Heart right ventricle (tissue), 16 donors: ENCODE data around the gene TCF12. TPM values are rescaled to one million over a fixed set of nuclear protein-coding genes. Genes with fewer than 3 reads are reported as not detected.

Source experiments
- ATAC-seq, 8 donors: fragments of 200-7000 bp; cut with Tn5 transposase; one replicate each; pipeline ENCODE4 v1.9.1; 2020; ENCODE audit warnings: mild to moderate bottlenecking in 8 of 8, moderate library complexity in 8 of 8, moderate number of reproducible peaks in 1 of 8
- DNase-seq, 2 donors: peaks; one replicate each; pipeline ENCODE4 v3.0.0-alpha.2; 2020
- H3K27ac ChIP-seq, 10 donors: fragments of 200-600 bp; sonication (generic) in 2 of 10; one replicate each; pipeline versions ENCODE4 v1.5.0 to v1.8.0; 2020 to 2022; ENCODE audit warnings: mild to moderate bottlenecking in 3 of 10
- H3K27me3 ChIP-seq, 7 donors: fragments of 200-600 bp; one replicate each; pipeline ENCODE4 v1.8.0; 2021 to 2022; ENCODE audit warnings: mild to moderate bottlenecking in 2 of 7
- H3K36me3 ChIP-seq, 9 donors: fragments of 200-600 bp; sonication (generic) in 1 of 9; one replicate each; pipeline versions ENCODE4 v1.5.0 to v1.8.0; 2020 to 2022; ENCODE audit warnings: mild to moderate bottlenecking in 2 of 9
- H3K4me1 ChIP-seq, 9 donors: fragments of 200-600 bp; sonication (generic) in 1 of 9; one replicate each; pipeline versions ENCODE4 v1.5.0 to v1.8.0; 2020 to 2022; ENCODE audit warnings: mild to moderate bottlenecking in 4 of 9
- H3K4me3 ChIP-seq, 10 donors: fragments of 200-600 bp; sonication (generic) in 2 of 10; one replicate each; pipeline versions ENCODE4 v1.5.0 to v1.8.0; 2020 to 2022; ENCODE audit warnings: mild to moderate bottlenecking in 7 of 10, moderate library complexity in 2 of 10
- H3K9me3 ChIP-seq, 11 donors: fragments of 200-600 bp in 10 of 11; sonication (generic) in 2 of 11; one replicate each; pipeline versions ENCODE4 v1.5.0 to v1.8.0; 2013 to 2022; ENCODE audit warnings: mild to moderate bottlenecking in 2 of 11, control low read depth in 1 of 11, moderate library complexity in 1 of 11
- WGBS, 2 donors: extraction: QIAGEN DNeasy Blood & Tissue Kit; methylation state at CpG; one replicate each; pipeline ENCODE4 v1.1.7; 2013; ENCODE audit warnings: inconsistent platforms in 1 of 2; 5-methylcytosine and 5-hydroxymethylcytosine counted together
- intact Hi-C, 10 donors: fragments of 100-400 bp; cut with DNase I; formaldehyde crosslinking; loops; one replicate each; pipeline versions ENCODE4 v1.11.1 to v1.14.2; 2022
- polyA plus RNA-seq, 2 donors: library from polyadenylated mRNA; stranded (reverse); fragments of 200-250 nt; gene quantifications; one replicate each; pipeline ENCODE4 v1.2.3, GENCODE V29; 2013
- total RNA-seq, 10 donors: library from RNA; stranded (reverse); fragmentation: NEBNext Ultra II Directional in 3 of 10; extraction: Animal tissue kit (Norgen Biotek cat#: 25700) in 3 of 10; gene quantifications; one replicate each; pipeline versions ENCODE4 v1.2.1 to v1.2.4, GENCODE V29; 2021 to 2023
- TF ChIP-seq, protein P1 (sequence below), 9 donors: fragments of 200-600 bp; sonication (generic) in 2 of 9; IDR thresholded peaks; one replicate each; pipeline versions ENCODE4 v1.5.0 to v1.8.0; 2021 to 2022; ENCODE audit warnings: antibody characterized with exemption in 9 of 9, mild to moderate bottlenecking in 5 of 9, moderate library complexity in 1 of 9
- donor health status: Arrhythmogenic right ventricular cardiomyopathy.
- donor health status: ischemic (EF 13 %, LVEDD 7.1; RV severe dilation, severe dysfunction).
- donor health status: healthy with polysubstance abuse.
- donor health status: DM: no; HTN: yes; CAD: no.
- donor health status: DM: no; HTN: no; CAD: no.
- donor health status: ischemic (EF 25% LVEDD 6.9; RV normal size, moderate dysfunction).
- donor health status: ischemic (EF 25% LVEDD 5.7; RV mildly dilated, moderate dysfunction).
- donor health status: healthy.
- donor health status: DM: yes; HTN: yes; CAD: no.
- donor health status: Ischemic cardiomyopathy.
- donor health status: ischemic (EF 35%, LVEDD 5.7; RV mildly dilated, moderate dysfunction).
- donor health status: nonischemic (EF 11% LVEDD 7.7; RV severe dilation, severe dysfunction).
- donor health status: DM: yes; HTN: yes; CAD: no.
- donor health status: PGD.
- donor health status: ischemic (EF 29% LVEDD 5.4; RV normal size, mild dysfunction).
- donor health status: nonischemic (EF 23%, LVEDD 6.1; RV moderate dilation, normal function).

The TCF12 gene
- total and polyA plus RNA-seq, 12 donors = 8.7 to 55.7 (median 38.4) TPM

GRCh38 chr15:57195326-57195725 lies 276.9 kb downstream of the TCF12 start:
- intact Hi-C loops = no loop called here
- H3K36me3 ChIP-seq = peaks cover 0 to 47% (median 0%) of the 10 kb centered on the region in 9 donors
- TF ChIP-seq, protein P1, sequence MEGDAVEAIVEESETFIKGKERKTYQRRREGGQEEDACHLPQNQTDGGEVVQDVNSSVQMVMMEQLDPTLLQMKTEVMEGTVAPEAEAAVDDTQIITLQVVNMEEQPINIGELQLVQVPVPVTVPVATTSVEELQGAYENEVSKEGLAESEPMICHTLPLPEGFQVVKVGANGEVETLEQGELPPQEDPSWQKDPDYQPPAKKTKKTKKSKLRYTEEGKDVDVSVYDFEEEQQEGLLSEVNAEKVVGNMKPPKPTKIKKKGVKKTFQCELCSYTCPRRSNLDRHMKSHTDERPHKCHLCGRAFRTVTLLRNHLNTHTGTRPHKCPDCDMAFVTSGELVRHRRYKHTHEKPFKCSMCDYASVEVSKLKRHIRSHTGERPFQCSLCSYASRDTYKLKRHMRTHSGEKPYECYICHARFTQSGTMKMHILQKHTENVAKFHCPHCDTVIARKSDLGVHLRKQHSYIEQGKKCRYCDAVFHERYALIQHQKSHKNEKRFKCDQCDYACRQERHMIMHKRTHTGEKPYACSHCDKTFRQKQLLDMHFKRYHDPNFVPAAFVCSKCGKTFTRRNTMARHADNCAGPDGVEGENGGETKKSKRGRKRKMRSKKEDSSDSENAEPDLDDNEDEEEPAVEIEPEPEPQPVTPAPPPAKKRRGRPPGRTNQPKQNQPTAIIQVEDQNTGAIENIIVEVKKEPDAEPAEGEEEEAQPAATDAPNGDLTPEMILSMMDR (IDR thresholded peaks at IDR 0.05) = no peak
- no peaks in the 10 kb centered on the region for H3K9me3 ChIP-seq
- no peak for DNase-seq
- H3K27ac ChIP-seq = no peak overlapping the region
- 78 to 97% methylated on average over 1 of the region's 1 CpG for whole genome bisulfite sequencing, 2 donors
- no peak overlapping the region for H3K4me3 ChIP-seq
- no peak for ATAC-seq
- peaks cover 0 to 23% (median 15%) of the 10 kb centered on the region in 9 donors for H3K4me1 ChIP-seq
- no peaks in the 10 kb centered on the region for H3K27me3 ChIP-seq

DNA sequence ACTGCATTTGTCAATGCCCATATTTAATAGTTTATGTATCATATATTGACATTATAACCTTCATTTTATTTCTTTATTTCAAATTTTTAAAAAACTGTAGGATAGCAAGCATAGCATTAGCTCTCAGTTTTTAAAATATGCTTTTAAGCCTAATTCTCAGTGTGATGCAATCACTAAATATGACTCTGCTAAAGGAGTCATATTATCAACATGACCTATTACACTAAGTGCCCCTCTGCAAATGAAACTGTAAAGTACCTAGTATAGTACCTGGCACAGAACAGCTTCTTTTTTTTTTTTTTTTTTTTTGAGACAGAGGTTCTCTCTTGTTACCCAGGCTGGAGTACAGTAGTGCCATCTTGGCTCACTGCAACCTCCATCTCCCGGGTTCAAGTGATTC lies 278.4 kb downstream of the TCF12 start:
- intact Hi-C loops = no loop called here
- Histone ChIP-seq H3K27ac (no peak overlapping the region), H3K4me1 (peaks cover 0 to 35% (median 15%) of the 10 kb centered on the region in 9 donors), H3K4me3 (no peak overlapping the region), H3K9me3 (no peaks in the 10 kb centered on the region), H3K36me3 (peaks cover 0 to 44% (median 0%) of the 10 kb centered on the region in 9 donors), H3K27me3 (no peaks in the 10 kb centered on the region)
- ATAC-seq (peak in 2 of 8 donors; percentile 22 to 75), DNase-seq (no peak)
- 100% methylated on average over 1 of the region's 1 CpG for WGBS, 2 donors
- TF ChIP-seq, protein P1 (IDR thresholded peaks at IDR 0.05) = no peak

- no peaks in the 10 kb centered on the region for H3K9me3 ChIP-seq
- peak overlapping the region in 1 of 10 donors; percentile 37 for H3K27ac ChIP-seq
- peaks cover 0 to 31% (median 0%) of the 10 kb centered on the region in 9 donors for H3K36me3 ChIP-seq
- no peak overlapping the region for H3K4me3 ChIP-seq
- DNase-seq = no peak
- 80 to 84% methylated on average over 2 of the region's 2 CpGs for WGBS, 2 donors
- ATAC-seq = no peak
- H3K4me1 ChIP-seq = peaks cover 0 to 42% (median 15%) of the 10 kb centered on the region in 9 donors
- intact Hi-C loops = no loop called here
- TF ChIP-seq, protein P1 (IDR thresholded peaks at IDR 0.05) = no peak
- H3K27me3 ChIP-seq = no peaks in the 10 kb centered on the region
Observed at GRCh38 chr15:57198131-57198530, 279.7 kb downstream of the TCF12 start.

DNA sequence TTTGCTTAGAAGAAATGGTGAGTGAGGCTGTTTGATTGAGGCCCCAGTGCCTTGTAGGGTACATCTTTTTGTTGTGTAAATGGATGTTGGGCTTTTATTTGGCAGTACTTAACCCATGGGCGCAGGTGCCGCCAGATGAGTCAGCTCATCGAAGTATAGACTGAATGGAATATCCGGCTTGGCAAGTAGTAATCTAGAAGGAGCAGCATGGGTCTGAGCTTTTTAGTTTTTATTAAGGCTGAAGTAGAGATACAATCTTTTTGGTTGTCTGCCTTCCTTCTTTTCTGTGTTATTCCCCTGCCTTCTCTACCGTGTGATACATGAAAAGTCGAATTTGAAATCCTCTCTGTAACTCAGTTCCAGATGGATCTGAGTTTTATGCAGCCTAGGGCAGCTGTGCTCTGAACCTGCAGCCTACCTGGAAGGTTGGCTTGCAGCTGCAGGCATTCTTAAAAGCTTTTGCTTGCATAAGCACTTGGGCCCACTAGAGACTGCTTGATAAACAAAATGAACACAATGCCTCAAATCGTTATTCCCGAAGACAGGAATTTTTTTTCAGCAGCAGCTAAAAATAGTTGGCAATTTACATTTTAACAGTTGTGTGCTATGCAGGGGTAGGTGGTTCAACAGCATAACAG lies 280.3 kb downstream of the TCF12 start:
- WGBS, 2 donors = 38 to 40% methylated on average over 8 of the region's 8 CpGs
- H3K4me1 ChIP-seq = peaks cover 0 to 42% (median 15%) of the 10 kb centered on the region in 9 donors
- ATAC-seq (peak in 2 of 8 donors; percentile 41 to 45), DNase-seq (no peak)
- no peaks in the 10 kb centered on the region for H3K27me3 ChIP-seq
- H3K4me3 ChIP-seq = no peak overlapping the region
- H3K36me3 ChIP-seq = peaks cover 0 to 25% (median 0%) of the 10 kb centered on the region in 9 donors
- intact Hi-C loops = no loop called here
- TF ChIP-seq, protein P1 (IDR thresholded peaks at IDR 0.05) = no peak
- H3K9me3 ChIP-seq = no peaks in the 10 kb centered on the region
- peak overlapping the region in 2 of 10 donors; percentile 33 to 37 for H3K27ac ChIP-seq
